HepG2 (cell line): Measurements from ENCODE around the gene ZBTB43. TPM values are rescaled to one million over a fixed set of nuclear protein-coding genes. Genes with fewer than 3 reads are reported as not detected.
A peak's percentile ranks its signal among the peaks of the same experiment; 100 is the strongest.

Source experiments
- ATAC-seq: fragments of 200-7000 bp; cut with Tn5 transposase; 3 replicates; pipeline ENCODE4 v1.9.1; 2020; ENCODE audit warnings: mild to moderate bottlenecking, moderate library complexity
- BruUV-seq: library from RNA; stranded (reverse); fragments of 400-500 nt; replicated peaks from 2 replicates; lab custom pipeline; 2021; lab: Mats Ljungman, UMichigan
- CTCF ChIA-PET: fragments of 300-600 bp; formaldehyde crosslinking; extraction: SDS; loops from one replicate; lab custom pipeline; 2021; ENCODE audit warnings: low total read pairs, inconsistent platforms, low intra/inter-chr PET ratio; lab: Yijun Ruan, JAX
- POLR2A ChIA-PET: fragments of 350-600 bp; sonication (Branson Sonifier 250); formaldehyde crosslinking; loops from one replicate; lab custom pipeline; 2020; ENCODE audit warnings: antibody characterized with exemption, inconsistent platforms; lab: Yijun Ruan, JAX
- DNase-seq: peaks from one replicate; pipeline ENCODE4 v3.0.0-alpha.2; 2015; ENCODE audit warnings: low spot score
- FAIRE-seq: peaks from 3 replicates; lab custom pipeline; 2011; peaks lifted over from hg19 to GRCh38; lab: Jason Lieb, UNC
- H2AFZ ChIP-seq: one replicate; pipeline ENCODE4 v1.6.1; 2011; ENCODE audit warnings: low read length, inconsistent platforms
- H3K27ac ChIP-seq: fragments of 300-600 bp; 3 replicates; pipeline ENCODE4 v1.8.0; 2011; ENCODE audit warnings: mixed run types, mild to moderate bottlenecking, mixed read lengths, low read length, inconsistent platforms; ENCODE audit not compliant: insufficient read depth; ENCODE audit errors: extremely low read length
- H3K27me3 ChIP-seq, 2 experiments: fragments of 200-600 bp in 1 of 2; 2 replicates in 1 of 2; 3 replicates in 1 of 2; pipeline versions ENCODE4 v1.6.0 to v1.8.0; 2011; ENCODE audit warnings: low read length in 2 of 2, mild to moderate bottlenecking in 2 of 2, moderate library complexity in 2 of 2, inconsistent platforms in 1 of 2; ENCODE audit not compliant: insufficient read depth in 2 of 2, control insufficient read depth in 1 of 2
- H3K36me3 ChIP-seq, 2 experiments: fragments of 200-600 bp in 1 of 2; replicated peaks in 1 of 2; 2 replicates in 1 of 2; 3 replicates in 1 of 2; pipeline versions ENCODE4 v1.5.1 to v1.8.0; 2011; ENCODE audit warnings: low read length in 2 of 2, inconsistent platforms in 1 of 2; ENCODE audit not compliant: insufficient read depth in 2 of 2, control insufficient read depth in 1 of 2
- H3K4me1 ChIP-seq: 2 replicates; pipeline ENCODE4 v1.5.1; 2012; ENCODE audit warnings: low read length, inconsistent platforms; ENCODE audit not compliant: insufficient read depth
- H3K4me2 ChIP-seq: 2 replicates; pipeline ENCODE4 v1.6.0; 2011; ENCODE audit warnings: low read depth, low read length, inconsistent platforms
- H3K4me3 ChIP-seq, 3 experiments: fragments of 200-600 bp in 1 of 3; sonication (generic), shearing (Covaris generic) in 1 of 3; replicated peaks in 1 of 3; 2 replicates each; pipeline ENCODE4 v1.5.1; 2011 to 2016; ENCODE audit warnings: low read length in 3 of 3, inconsistent platforms in 2 of 3, low read depth in 2 of 3, mild to moderate bottlenecking in 2 of 3, control low read depth in 1 of 3, mixed read lengths in 1 of 3; ENCODE audit not compliant: insufficient read depth in 1 of 3
- H3K79me2 ChIP-seq: one replicate; pipeline ENCODE4 v1.6.1; 2011; ENCODE audit warnings: low read length, inconsistent platforms; ENCODE audit not compliant: insufficient read depth
- H3K9ac ChIP-seq: 2 replicates; pipeline ENCODE4 v1.6.0; 2011; ENCODE audit warnings: mild to moderate bottlenecking, low read depth, low read length, inconsistent platforms; ENCODE audit not compliant: insufficient read depth
- H3K9me3 ChIP-seq: 2 replicates; pipeline ENCODE4 v1.5.1; 2012; ENCODE audit warnings: mild to moderate bottlenecking, low read length
- H4K20me1 ChIP-seq: 2 replicates; pipeline ENCODE4 v1.6.0; 2011; ENCODE audit warnings: inconsistent platforms, mild to moderate bottlenecking, low read length, moderate library complexity; ENCODE audit not compliant: insufficient read depth
- GATAD1 ChIP-seq: IDR thresholded peaks from 2 replicates; pipeline ENCODE4 v1.6.1; 2016; ENCODE audit warnings: missing genetic modification reagents, missing compliant biosample characterization
- ISL2 ChIP-seq: sonication (generic); formaldehyde crosslinking; IDR thresholded peaks from 2 replicates; pipeline ENCODE4 v1.5.0; 2020; ENCODE audit warnings: missing genetic modification reagents
- JUND ChIP-seq: sonication (generic); formaldehyde crosslinking; IDR thresholded peaks from 2 replicates; pipeline ENCODE4 v1.8.0; 2022; ENCODE audit warnings: mild to moderate bottlenecking, missing genetic modification reagents
- ZBTB25 ChIP-seq: IDR thresholded peaks from 2 replicates; pipeline ENCODE4 v1.6.1; 2018; ENCODE audit warnings: missing genetic modification reagents
- ZBTB33 ChIP-seq: sonication (generic); formaldehyde crosslinking; IDR thresholded peaks from 2 replicates; pipeline ENCODE4 v1.4.0; 2020; ENCODE audit warnings: missing genetic modification reagents
- WGBS: methylation state at CpG from one replicate; pipeline ENCODE4 v1.1.6; 2017; ENCODE audit warnings: low lambda C conversion rate; 5-methylcytosine and 5-hydroxymethylcytosine counted together
- in situ Hi-C: cut with HindIII; loops from 2 replicates; pipeline ENCODE4 v1.10.0; 2017; ENCODE audit warnings: low pct_unique_long_range_greater_than_20kb; ENCODE audit not compliant: extremely low pct_ligation_motif_present
- intact Hi-C: fragments of 100-400 bp; cut with micrococcal nuclease; formaldehyde crosslinking; loops from one replicate; pipeline ENCODE4 v1.10.0; 2022; ENCODE audit not compliant: unreplicated experiment
- polyA plus RNA-seq, 8 experiments: library from polyadenylated mRNA; depleted of rRNA in 3 of 8; stranded (reverse) in 7 of 8; unstranded in 1 of 8; fragments of >200 nt; fragmentation: Illumina TruSeq in 4 of 8; extraction: Trizol in 4 of 8; gene quantifications; 2 replicates each; pipeline versions ENCODE4 v1.2.1 to v1.2.3, GENCODE V29; 2011 to 2016; ENCODE audit warnings: low read depth in 4 of 8, missing spikeins in 1 of 8, mixed read lengths in 1 of 8; ENCODE audit not compliant: insufficient read depth in 1 of 8
- total RNA-seq, 5 experiments: library from RNA; depleted of rRNA; stranded (reverse); fragments of >200 nt; fragmentation: Illumina TruSeq; extraction: Trizol; gene quantifications; 2 replicates each; pipeline ENCODE4 v1.2.3, GENCODE V29; 2016; ENCODE audit warnings: low read depth in 1 of 5

ZBTB43 gene
- total and polyA plus RNA-seq, 2 of the 13 experiments (the other 11 are each of a cell fraction or from before 2014, with no cell fraction given), result 7.1 to 31.4 TPM

GRCh38 chr9:126876531-126876930 is 71.7 kb downstream of the ZBTB43 start (continued):
- TF ChIP-seq ZBTB25 (CRISPR knock-in tag) (no peak), JUND (CRISPR knock-in tag) (no peak)

- no peak overlapping the region for H3K9ac ChIP-seq
- no peaks in the 10 kb centered on the region for H4K20me1 ChIP-seq
- H3K9me3 ChIP-seq, result no peaks in the 10 kb centered on the region
- in situ Hi-C loops, result no loop called here
- TF ChIP-seq ISL2 (CRISPR knock-in tag), result no peak
- TF ChIP-seq GATAD1 (CRISPR knock-in tag), result no peak
- 0 out of 2 replicates have a peak, but pooled peaks have one; percentile 17 for TF ChIP-seq ZBTB33 (CRISPR knock-in tag)
- TF ChIP-seq, all 625 proteins: peak for 1
- H3K4me3 ChIP-seq, result no peak overlapping the region
- H3K4me2 ChIP-seq, result no peak overlapping the region
- POLR2A ChIA-PET, result no interaction called here
- CTCF ChIA-PET, result no interaction called here
- H3K4me1 ChIP-seq, result peaks cover 10% of the 10 kb centered on the region
- no peak overlapping the region for H2AFZ ChIP-seq
- WGBS, result 98% methylated on average over 9 of the region's 9 CpGs
- ATAC-seq (no peak), DNase-seq (no peak), FAIRE-seq (no peak)
- H3K79me2 ChIP-seq, result peaks cover 23% of the 10 kb centered on the region
- peaks cover 13 to 27% of the 10 kb centered on the region in 2 experiments; a peak in 4 of 5 replicates for H3K36me3 ChIP-seq
- H3K27me3 ChIP-seq, result no peaks in the 10 kb centered on the region
- intact Hi-C loops, result no loop called here
- BruUV-seq, result no TSS peak
- H3K27ac ChIP-seq, result no peak overlapping the region
Measured at GRCh38 chr9:126877418-126877817, 72.6 kb downstream of the ZBTB43 start.
